Testis (tissue), 3 donors: ENCODE measurements around the gene TEX52. TPM values are rescaled to one million over a fixed set of nuclear protein-coding genes. Genes with fewer than 3 reads are reported as not detected.

ENCODE experiments used
- DNase-seq: peaks from one replicate; pipeline ENCODE4 v3.0.0-alpha.2; 2019
- H3K27ac ChIP-seq, 2 donors: fragments of 200-600 bp; sonication (generic); one replicate each; pipeline ENCODE4 v1.5.1; 2019
- H3K27me3 ChIP-seq: fragments of 200-600 bp; sonication (generic); one replicate; pipeline ENCODE4 v1.5.1; 2019
- H3K36me3 ChIP-seq: fragments of 200-600 bp; sonication (generic); one replicate; pipeline ENCODE4 v1.5.1; 2017; ENCODE audit warnings: low read depth; ENCODE audit errors: missing control alignments
- H3K4me1 ChIP-seq: fragments of 200-600 bp; sonication (generic); one replicate; pipeline ENCODE4 v1.5.1; 2019
- H3K4me3 ChIP-seq, 2 donors: fragments of 200-600 bp; sonication (generic); one replicate each; pipeline ENCODE4 v1.5.1; 2017 to 2019
- H3K9me3 ChIP-seq: fragments of 200-600 bp; sonication (generic); one replicate; pipeline ENCODE4 v1.5.1; 2017
- POLR2A ChIP-seq: fragments of 450-650 bp; IDR thresholded peaks from one replicate; pipeline ENCODE4 v1.6.1; 2017; ENCODE audit warnings: antibody characterized with exemption, mild to moderate bottlenecking, moderate library complexity
- WGBS, 2 donors: methylation state at CpG; one replicate each; pipeline ENCODE4 v1.1.5; 2018; 5-methylcytosine and 5-hydroxymethylcytosine counted together
- intact Hi-C: fragments of 100-400 bp; cut with DNase I; formaldehyde crosslinking; loops from one replicate; pipeline ENCODE4 v1.15.1; 2023; ENCODE audit warnings: low total_unique reads
- polyA plus RNA-seq: library from polyadenylated mRNA; stranded (reverse); fragments of 350-450 nt; fragmentation: Illumina TruSeq; extraction: RNeasy Lipid Tissue Mini Kit (QIAGEN cat#74804); gene quantifications from one replicate; pipeline ENCODE4 v1.2.3, GENCODE V29; 2014; ENCODE audit warnings: low read depth, low replicate concordance; ENCODE audit not compliant: insufficient read depth
- total RNA-seq, 2 donors: library from RNA; depleted of rRNA; stranded (reverse); fragments of >200 nt; gene quantifications; one replicate each; pipeline ENCODE4 v1.2.3, GENCODE V29; 2016
- TF ChIP-seq, protein P1 (sequence below), 3 experiments: fragments of 450-650 bp in 2 of 3; fragments of 200-600 bp in 1 of 3; sonication (generic) in 1 of 3; IDR thresholded peaks; one replicate each; pipeline ENCODE4 v1.5.1; 2016 to 2019; ENCODE audit warnings: antibody characterized with exemption in 3 of 3, mild to moderate bottlenecking in 2 of 3, moderate library complexity in 1 of 3

Gene TEX52
- total and polyA plus RNA-seq, 3 donors from 2014 or later = 0.81 to 11.4 (median 4.7) TPM

DNA sequence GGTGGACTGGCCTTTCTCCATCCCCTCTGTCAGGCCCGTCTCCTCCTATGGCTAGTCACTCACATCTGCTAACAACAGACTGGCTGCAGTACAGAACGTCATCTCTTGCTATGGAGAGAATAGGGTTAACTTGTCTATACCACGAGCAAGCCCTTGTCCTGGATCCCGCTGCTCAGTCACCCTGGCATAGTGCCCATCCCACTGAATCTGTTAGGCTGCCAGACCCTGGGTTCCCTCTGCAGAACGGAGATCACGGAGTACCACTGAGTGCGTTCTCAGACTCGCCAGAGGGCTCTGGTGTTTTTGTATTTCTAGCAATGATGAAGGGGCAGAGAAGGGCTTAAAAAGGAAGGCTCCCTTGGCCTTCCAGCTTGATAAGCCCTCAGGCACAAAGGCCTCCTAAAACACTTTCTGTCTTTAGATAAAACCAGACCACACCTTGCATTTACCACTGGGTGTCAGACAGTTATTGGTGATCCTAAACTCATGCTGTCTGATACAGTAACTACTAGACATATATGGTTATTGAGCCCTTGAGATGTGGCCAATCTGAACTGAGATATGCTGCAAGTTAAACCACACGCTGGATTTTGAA is 15.7 kb downstream of the TEX52 start:
- no peaks in the 10 kb centered on the region for H3K4me1 ChIP-seq
- TF ChIP-seq, protein P1, sequence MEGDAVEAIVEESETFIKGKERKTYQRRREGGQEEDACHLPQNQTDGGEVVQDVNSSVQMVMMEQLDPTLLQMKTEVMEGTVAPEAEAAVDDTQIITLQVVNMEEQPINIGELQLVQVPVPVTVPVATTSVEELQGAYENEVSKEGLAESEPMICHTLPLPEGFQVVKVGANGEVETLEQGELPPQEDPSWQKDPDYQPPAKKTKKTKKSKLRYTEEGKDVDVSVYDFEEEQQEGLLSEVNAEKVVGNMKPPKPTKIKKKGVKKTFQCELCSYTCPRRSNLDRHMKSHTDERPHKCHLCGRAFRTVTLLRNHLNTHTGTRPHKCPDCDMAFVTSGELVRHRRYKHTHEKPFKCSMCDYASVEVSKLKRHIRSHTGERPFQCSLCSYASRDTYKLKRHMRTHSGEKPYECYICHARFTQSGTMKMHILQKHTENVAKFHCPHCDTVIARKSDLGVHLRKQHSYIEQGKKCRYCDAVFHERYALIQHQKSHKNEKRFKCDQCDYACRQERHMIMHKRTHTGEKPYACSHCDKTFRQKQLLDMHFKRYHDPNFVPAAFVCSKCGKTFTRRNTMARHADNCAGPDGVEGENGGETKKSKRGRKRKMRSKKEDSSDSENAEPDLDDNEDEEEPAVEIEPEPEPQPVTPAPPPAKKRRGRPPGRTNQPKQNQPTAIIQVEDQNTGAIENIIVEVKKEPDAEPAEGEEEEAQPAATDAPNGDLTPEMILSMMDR (IDR thresholded peaks at IDR 0.05) = no peak
- no peak for TF ChIP-seq POLR2A
- no peaks in the 10 kb centered on the region for H3K9me3 ChIP-seq
- H3K4me3 ChIP-seq = no peak overlapping the region
- 60 to 61% methylated on average over 7 to 9 of the region's 9 CpGs for WGBS, 2 donors
- no peak for DNase-seq
- no peaks in the 10 kb centered on the region for H3K36me3 ChIP-seq
- intact Hi-C loops = no loop called here
- H3K27me3 ChIP-seq = no peaks in the 10 kb centered on the region
- H3K27ac ChIP-seq = no peak overlapping the region

DNA sequence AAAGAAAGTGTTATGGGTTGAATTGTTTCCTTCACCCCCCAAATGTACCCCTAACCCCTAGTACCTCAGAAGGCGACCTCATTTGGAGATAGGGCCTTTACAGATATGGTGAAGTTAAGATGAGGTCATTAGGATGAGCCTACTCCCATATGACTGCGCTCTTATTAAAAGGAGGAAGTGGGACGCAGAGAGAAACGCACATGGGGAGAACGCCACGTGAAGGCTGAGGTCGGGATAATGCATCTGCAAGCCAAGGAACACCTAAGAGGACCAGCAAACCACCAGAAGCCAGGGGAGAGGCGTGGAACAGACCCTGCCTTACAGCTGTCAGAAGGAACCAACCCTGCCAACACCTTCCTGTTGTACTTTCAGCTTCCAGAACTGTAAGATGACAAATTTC is 20.3 kb downstream of the TEX52 start:
- DNase-seq = no peak
- Histone ChIP-seq H3K4me1 (peaks cover 9% of the 10 kb centered on the region), H3K4me3 (no peak overlapping the region), H3K27me3 (no peaks in the 10 kb centered on the region), H3K27ac (no peak overlapping the region), H3K36me3 (no peaks in the 10 kb centered on the region), H3K9me3 (no peaks in the 10 kb centered on the region)
- TF ChIP-seq, protein P1 (IDR thresholded peaks at IDR 0.05) = no peak
- no peak for TF ChIP-seq POLR2A
- 89 to 91% methylated on average over 8 of the region's 8 CpGs for WGBS, 2 donors
- intact Hi-C loops = loop anchor here (10.0 kb wide), 1 partner anchor 98 kb away; no protein-coding TSS in a partner anchor

DNA sequence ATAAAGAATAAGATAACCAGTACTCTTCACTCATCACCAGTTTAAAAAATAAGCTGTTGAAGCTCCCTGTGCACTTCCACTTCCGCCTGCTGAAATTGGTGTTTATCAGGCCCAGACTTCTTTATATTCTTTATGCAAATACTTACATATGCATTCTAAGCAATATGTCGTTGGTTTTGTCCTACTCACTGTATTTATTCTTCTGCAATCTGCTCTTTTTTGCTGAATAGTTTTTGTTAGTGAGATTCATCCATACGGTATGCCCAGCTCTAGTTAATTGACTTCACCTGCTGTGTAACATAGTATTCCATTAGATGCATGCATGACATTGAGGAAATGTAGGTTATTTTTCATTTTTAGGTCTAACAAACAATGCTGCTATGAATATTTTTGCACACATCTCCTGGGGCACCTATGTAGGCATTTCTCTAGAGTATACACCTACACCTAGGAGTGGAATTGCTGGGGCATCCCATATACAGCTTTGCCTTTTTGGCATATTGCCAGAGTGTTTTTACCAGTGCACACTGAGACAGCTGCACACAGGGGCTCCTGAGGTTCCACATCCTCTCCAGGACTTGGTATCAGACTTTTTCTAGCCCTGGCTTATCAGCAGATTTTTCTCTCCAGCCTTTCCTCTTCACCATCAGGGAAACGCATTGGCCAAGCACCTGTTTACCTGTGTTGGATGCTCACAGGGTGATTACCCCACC is 21.0 kb downstream of the TEX52 start:
- Histone ChIP-seq H3K27me3 (no peaks in the 10 kb centered on the region), H3K36me3 (no peaks in the 10 kb centered on the region), H3K27ac (no peak overlapping the region), H3K4me3 (no peak overlapping the region), H3K4me1 (peaks cover 9% of the 10 kb centered on the region), H3K9me3 (no peaks in the 10 kb centered on the region)
- no peak for TF ChIP-seq POLR2A
- TF ChIP-seq, protein P1 (IDR thresholded peaks at IDR 0.05) = no peak
- DNase-seq = no peak
- 78 to 79% methylated on average over 4 of the region's 4 CpGs for WGBS, 2 donors
- intact Hi-C loops = loop anchor here (10.0 kb wide), 1 partner anchor 99 kb away; no protein-coding TSS in a partner anchor

DNA sequence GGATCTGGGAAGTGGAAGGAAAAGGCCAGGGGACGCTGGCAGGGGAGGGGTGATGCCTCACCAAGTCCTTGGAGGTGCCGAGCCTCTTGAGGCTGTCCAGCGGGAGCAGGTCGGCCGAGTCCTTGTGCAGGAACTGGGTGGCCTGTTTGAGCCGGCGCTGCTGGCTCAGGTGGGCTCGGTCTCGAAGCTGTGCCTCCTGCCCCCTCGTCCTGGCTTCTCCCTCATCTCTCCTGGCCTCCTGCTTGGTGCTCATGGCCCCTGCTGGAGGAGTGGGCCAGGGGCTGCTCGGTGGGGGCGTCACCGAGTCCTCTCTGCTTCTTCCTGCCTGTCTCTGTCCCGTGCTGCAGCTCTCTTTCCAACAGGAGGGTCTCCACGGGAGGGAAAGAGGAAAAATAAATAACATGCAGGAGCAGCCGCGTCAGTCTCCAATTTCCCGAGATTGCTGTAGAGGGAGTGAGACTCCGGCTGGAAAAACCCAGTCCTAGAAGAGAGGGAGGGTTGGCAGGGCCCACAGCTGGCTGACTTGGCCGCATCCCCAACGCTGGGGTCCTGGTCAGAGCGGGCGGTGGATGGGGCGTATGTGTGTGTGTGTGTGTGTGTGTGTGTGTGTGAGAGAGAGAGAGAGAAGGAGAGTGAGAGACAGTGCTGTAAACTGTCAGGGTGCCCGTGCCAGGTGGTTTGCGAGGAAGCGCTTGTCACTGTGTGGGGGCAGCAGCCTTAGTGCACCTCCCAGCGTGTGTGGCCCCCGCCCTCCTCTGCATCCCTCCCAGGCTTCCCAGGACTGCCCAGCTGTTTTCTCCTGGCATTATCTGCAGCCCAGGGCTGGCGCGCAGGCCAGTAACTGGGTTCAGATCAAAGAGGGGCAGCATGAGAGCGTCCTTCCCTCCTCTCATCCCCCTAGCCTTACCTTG is 22.0 kb downstream of the TEX52 start, which contains the start of gene NRIP2:
Gene NRIP2, minus strand, starts transcription at position 455 of the 911 bp plus-strand sequence. Its CDS starts 52 bp downstream, at position 403.
- Histone ChIP-seq H3K4me3 (peak within 1 kb of the TSS in 1 of 2 donors; percentile 36), H3K27ac (peak within 1 kb of the TSS in 1 of 2 donors; percentile 25), H3K36me3 (no peaks in the 10 kb centered on the region), H3K27me3 (no peaks in the 10 kb centered on the region), H3K4me1 (peaks cover 9% of the 10 kb centered on the region), H3K9me3 (no peaks in the 10 kb centered on the region)
- TF ChIP-seq, protein P1 (IDR thresholded peaks at IDR 0.05) = no peak
- no peak for TF ChIP-seq POLR2A
- 30 to 41% methylated on average over 30 to 32 of the region's 32 CpGs for WGBS, 2 donors
- DNase-seq = peak; percentile 42
- intact Hi-C loops = loop anchor here (10.0 kb wide), 1 partner anchor 100 kb away; no protein-coding TSS in a partner anchor
